HepG2 (cell line): ENCODE data around the gene XPC. TPM values are rescaled to one million over a fixed set of nuclear protein-coding genes. Genes with fewer than 3 reads are reported as not detected.

Experiments
- ATAC-seq: fragments of 200-7000 bp; cut with Tn5 transposase; 3 replicates; pipeline ENCODE4 v1.9.1; 2020; ENCODE audit warnings: mild to moderate bottlenecking, moderate library complexity
- BruUV-seq: library from RNA; stranded (reverse); fragments of 400-500 nt; replicated peaks from 2 replicates; lab custom pipeline; 2021; lab: Mats Ljungman, UMichigan
- CTCF ChIA-PET: fragments of 300-600 bp; formaldehyde crosslinking; extraction: SDS; loops from one replicate; lab custom pipeline; 2021; ENCODE audit warnings: low total read pairs, inconsistent platforms, low intra/inter-chr PET ratio; lab: Yijun Ruan, JAX
- POLR2A ChIA-PET: fragments of 350-600 bp; sonication (Branson Sonifier 250); formaldehyde crosslinking; loops from one replicate; lab custom pipeline; 2020; ENCODE audit warnings: antibody characterized with exemption, inconsistent platforms; lab: Yijun Ruan, JAX
- DNase-seq: peaks from one replicate; pipeline ENCODE4 v3.0.0-alpha.2; 2015; ENCODE audit warnings: low spot score
- FAIRE-seq: peaks from 3 replicates; lab custom pipeline; 2011; peaks lifted over from hg19 to GRCh38; lab: Jason Lieb, UNC
- H2AFZ ChIP-seq: one replicate; pipeline ENCODE4 v1.6.1; 2011; ENCODE audit warnings: low read length, inconsistent platforms
- H3K27ac ChIP-seq: fragments of 300-600 bp; 3 replicates; pipeline ENCODE4 v1.8.0; 2011; ENCODE audit warnings: mixed run types, mild to moderate bottlenecking, mixed read lengths, low read length, inconsistent platforms; ENCODE audit not compliant: insufficient read depth; ENCODE audit errors: extremely low read length
- H3K27me3 ChIP-seq, 2 experiments: fragments of 200-600 bp in 1 of 2; 2 replicates in 1 of 2; 3 replicates in 1 of 2; pipeline versions ENCODE4 v1.6.0 to v1.8.0; 2011; ENCODE audit warnings: low read length in 2 of 2, mild to moderate bottlenecking in 2 of 2, moderate library complexity in 2 of 2, inconsistent platforms in 1 of 2; ENCODE audit not compliant: insufficient read depth in 2 of 2, control insufficient read depth in 1 of 2
- H3K36me3 ChIP-seq, 2 experiments: fragments of 200-600 bp in 1 of 2; replicated peaks in 1 of 2; 2 replicates in 1 of 2; 3 replicates in 1 of 2; pipeline versions ENCODE4 v1.5.1 to v1.8.0; 2011; ENCODE audit warnings: low read length in 2 of 2, inconsistent platforms in 1 of 2; ENCODE audit not compliant: insufficient read depth in 2 of 2, control insufficient read depth in 1 of 2
- H3K4me1 ChIP-seq: 2 replicates; pipeline ENCODE4 v1.5.1; 2012; ENCODE audit warnings: low read length, inconsistent platforms; ENCODE audit not compliant: insufficient read depth
- H3K4me2 ChIP-seq: 2 replicates; pipeline ENCODE4 v1.6.0; 2011; ENCODE audit warnings: low read depth, low read length, inconsistent platforms
- H3K4me3 ChIP-seq, 3 experiments: fragments of 200-600 bp in 1 of 3; sonication (generic), shearing (Covaris generic) in 1 of 3; replicated peaks in 1 of 3; 2 replicates each; pipeline ENCODE4 v1.5.1; 2011 to 2016; ENCODE audit warnings: low read length in 3 of 3, inconsistent platforms in 2 of 3, low read depth in 2 of 3, mild to moderate bottlenecking in 2 of 3, control low read depth in 1 of 3, mixed read lengths in 1 of 3; ENCODE audit not compliant: insufficient read depth in 1 of 3
- H3K79me2 ChIP-seq: one replicate; pipeline ENCODE4 v1.6.1; 2011; ENCODE audit warnings: low read length, inconsistent platforms; ENCODE audit not compliant: insufficient read depth
- H3K9ac ChIP-seq: 2 replicates; pipeline ENCODE4 v1.6.0; 2011; ENCODE audit warnings: mild to moderate bottlenecking, low read depth, low read length, inconsistent platforms; ENCODE audit not compliant: insufficient read depth
- H3K9me3 ChIP-seq: 2 replicates; pipeline ENCODE4 v1.5.1; 2012; ENCODE audit warnings: mild to moderate bottlenecking, low read length
- H4K20me1 ChIP-seq: 2 replicates; pipeline ENCODE4 v1.6.0; 2011; ENCODE audit warnings: inconsistent platforms, mild to moderate bottlenecking, low read length, moderate library complexity; ENCODE audit not compliant: insufficient read depth
- CERS6 ChIP-seq: sonication (generic); formaldehyde crosslinking; IDR thresholded peaks from 2 replicates; pipeline ENCODE4 v1.5.0; 2020; ENCODE audit warnings: missing genetic modification reagents
- DBP ChIP-seq: sonication (generic); formaldehyde crosslinking; IDR thresholded peaks from 2 replicates; pipeline ENCODE4 v1.4.0; 2020; ENCODE audit warnings: missing genetic modification reagents; ENCODE audit errors: not compliant biosample characterization
- DZIP1 ChIP-seq: sonication (generic); formaldehyde crosslinking; IDR thresholded peaks from 2 replicates; pipeline ENCODE4 v1.5.0; 2020; ENCODE audit warnings: mild to moderate bottlenecking, missing genetic modification reagents
- MLX ChIP-seq: IDR thresholded peaks from 2 replicates; pipeline ENCODE4 v1.6.1; 2016
- NR3C1 ChIP-seq: sonication (generic); formaldehyde crosslinking; IDR thresholded peaks from 2 replicates; pipeline ENCODE4 v1.4.0; 2020; ENCODE audit warnings: missing genetic modification reagents
- RAD21 ChIP-seq: fragments of 450-650 bp; formaldehyde crosslinking; IDR thresholded peaks from 2 replicates; pipeline ENCODE4 v1.5.0; 2020; ENCODE audit warnings: mild to moderate bottlenecking
- REL ChIP-seq: sonication (generic); formaldehyde crosslinking; conservative IDR thresholded peaks from 2 replicates; pipeline ENCODE4 v1.8.0; 2022; ENCODE audit warnings: mild to moderate bottlenecking, missing genetic modification reagents, moderate library complexity
- SMC3 ChIP-seq: IDR thresholded peaks from 2 replicates; pipeline ENCODE4 v1.6.1; 2011; ENCODE audit warnings: low read length, improper control_type of control experiment
- TBX3 ChIP-seq: fragments of 450-650 bp; IDR thresholded peaks from 2 replicates; pipeline ENCODE4 v1.6.1; 2017; ENCODE audit warnings: antibody characterized with exemption, mild to moderate bottlenecking, inconsistent platforms, borderline replicate concordance
- WIZ ChIP-seq: sonication (generic); formaldehyde crosslinking; IDR thresholded peaks from 2 replicates; pipeline ENCODE4 v1.5.1; 2020; ENCODE audit warnings: mild to moderate bottlenecking, missing genetic modification reagents
- ZBTB1 ChIP-seq: sonication (generic); formaldehyde crosslinking; IDR thresholded peaks from 2 replicates; pipeline ENCODE4 v1.4.0; 2020; ENCODE audit warnings: missing genetic modification reagents, borderline replicate concordance
- ZFP37 ChIP-seq: sonication (generic); formaldehyde crosslinking; IDR thresholded peaks from 2 replicates; pipeline ENCODE4 v1.4.0; 2020; ENCODE audit warnings: missing genetic modification reagents, borderline replicate concordance
- ZFP82 ChIP-seq: sonication (generic); formaldehyde crosslinking; IDR thresholded peaks from 2 replicates; pipeline ENCODE4 v1.5.1; 2020; ENCODE audit warnings: mild to moderate bottlenecking, missing genetic modification reagents, borderline replicate concordance
- ZNF20 ChIP-seq: sonication (generic); formaldehyde crosslinking; IDR thresholded peaks from 2 replicates; pipeline ENCODE4 v1.4.0; 2020; ENCODE audit warnings: mild to moderate bottlenecking, moderate library complexity, missing genetic modification reagents
- ZNF562 ChIP-seq: sonication (generic); formaldehyde crosslinking; IDR thresholded peaks from 2 replicates; pipeline ENCODE4 v1.8.0; 2022; ENCODE audit warnings: missing genetic modification reagents, borderline replicate concordance
- ZNF704 ChIP-seq: sonication (generic); formaldehyde crosslinking; IDR thresholded peaks from 2 replicates; pipeline ENCODE4 v1.8.1; 2023; ENCODE audit warnings: mild to moderate bottlenecking, inconsistent platforms, moderate library complexity, missing genetic modification reagents, borderline replicate concordance
- ZNF780A ChIP-seq: sonication (generic); formaldehyde crosslinking; IDR thresholded peaks from 2 replicates; pipeline ENCODE4 v1.8.0; 2022; ENCODE audit warnings: mild to moderate bottlenecking, missing genetic modification reagents, moderate library complexity
- ZNF792 ChIP-seq: IDR thresholded peaks from 2 replicates; pipeline ENCODE4 v1.6.1; 2016
- WGBS: methylation state at CpG from one replicate; pipeline ENCODE4 v1.1.6; 2017; ENCODE audit warnings: low lambda C conversion rate; 5-methylcytosine and 5-hydroxymethylcytosine counted together
- in situ Hi-C: cut with HindIII; loops from 2 replicates; pipeline ENCODE4 v1.10.0; 2017; ENCODE audit warnings: low pct_unique_long_range_greater_than_20kb; ENCODE audit not compliant: extremely low pct_ligation_motif_present
- intact Hi-C: fragments of 100-400 bp; cut with micrococcal nuclease; formaldehyde crosslinking; loops from one replicate; pipeline ENCODE4 v1.10.0; 2022; ENCODE audit not compliant: unreplicated experiment
- polyA plus RNA-seq, 8 experiments: library from polyadenylated mRNA; depleted of rRNA in 3 of 8; stranded (reverse) in 7 of 8; unstranded in 1 of 8; fragments of >200 nt; fragmentation: Illumina TruSeq in 4 of 8; extraction: Trizol in 4 of 8; gene quantifications; 2 replicates each; pipeline versions ENCODE4 v1.2.1 to v1.2.3, GENCODE V29; 2011 to 2016; ENCODE audit warnings: low read depth in 4 of 8, missing spikeins in 1 of 8, mixed read lengths in 1 of 8; ENCODE audit not compliant: insufficient read depth in 1 of 8
- total RNA-seq, 5 experiments: library from RNA; depleted of rRNA; stranded (reverse); fragments of >200 nt; fragmentation: Illumina TruSeq; extraction: Trizol; gene quantifications; 2 replicates each; pipeline ENCODE4 v1.2.3, GENCODE V29; 2016; ENCODE audit warnings: low read depth in 1 of 5

Gene XPC
- total and polyA plus RNA-seq, 2 of the 13 experiments (the other 11 are each of a cell fraction or from before 2014, with no cell fraction given): 9.4 to 24.1 TPM

- ChIA-PET POLR2A (interaction anchor here (0.6 to 5.0 kb wide), 16 partner anchors 8 to 525 kb away, joined by 3 to 75 read pairs (median 7); partner anchors contain the start of genes CCDC174, LSM3 and XPC), CTCF (no interaction called here)
- no peak for FAIRE-seq
- DNase-seq: no peak
- intact Hi-C loops: no loop called here
- BruUV-seq: no TSS peak
- Histone ChIP-seq H2AFZ (no peak overlapping the region), H3K27me3 (no peaks in the 10 kb centered on the region; a peak in 1 of 5 replicates), H3K27ac (peak overlapping the region; percentile 95), H3K4me3 (peak overlapping the region; percentile 80 to 95 (median 88)), H3K4me2 (peak overlapping the region; percentile 89), H3K9ac (peak overlapping the region; percentile 90), H4K20me1 (peaks cover 16% of the 10 kb centered on the region), H3K79me2 (peaks cover 58% of the 10 kb centered on the region), H3K4me1 (peaks cover 44% of the 10 kb centered on the region), H3K36me3 (peaks cover 14 to 39% of the 10 kb centered on the region in 2 experiments), H3K9me3 (no peaks in the 10 kb centered on the region)
- WGBS: 60% methylated on average over 10 of the region's 11 CpGs
- in situ Hi-C loops: no loop called here
- ATAC-seq: no peak
- TF ChIP-seq RAD21 (no peak), TBX3 (no peak), ZFP37 (CRISPR knock-in tag) (0 out of 2 replicates have a peak, but pooled peaks have one; percentile 1), ZBTB1 (CRISPR knock-in tag) (no peak), WIZ (CRISPR knock-in tag) (no peak), REL (no peak), ZNF20 (CRISPR knock-in tag) (no peak), CERS6 (no peak), SMC3 (no peak), ZNF562 (CRISPR knock-in tag) (no peak), ZFP82 (CRISPR knock-in tag) (no peak), NR3C1 (no peak), ZNF792 (no peak), ZNF704 (CRISPR knock-in tag) (no peak), MLX (CRISPR knock-in tag) (no peak), DZIP1 (CRISPR knock-in tag) (0 out of 2 replicates have a peak, but pooled peaks have one; percentile 32), DBP (no peak), ZNF780A (0 out of 2 replicates have a peak, but pooled peaks have one; percentile 28)
Observed at GRCh38 chr3:14126017-14126886, 52.1 kb downstream of the XPC start.
